Measurements from ENCODE around the gene ALG6. TPM values are rescaled to one million over a fixed set of nuclear protein-coding genes. Genes with fewer than 3 reads are reported as not detected.

ALG6 gene
- total and polyA plus RNA-seq, 5 donors from 2014 or later, result 20.0 to 26.7 (median 21.2) TPM

DNA sequence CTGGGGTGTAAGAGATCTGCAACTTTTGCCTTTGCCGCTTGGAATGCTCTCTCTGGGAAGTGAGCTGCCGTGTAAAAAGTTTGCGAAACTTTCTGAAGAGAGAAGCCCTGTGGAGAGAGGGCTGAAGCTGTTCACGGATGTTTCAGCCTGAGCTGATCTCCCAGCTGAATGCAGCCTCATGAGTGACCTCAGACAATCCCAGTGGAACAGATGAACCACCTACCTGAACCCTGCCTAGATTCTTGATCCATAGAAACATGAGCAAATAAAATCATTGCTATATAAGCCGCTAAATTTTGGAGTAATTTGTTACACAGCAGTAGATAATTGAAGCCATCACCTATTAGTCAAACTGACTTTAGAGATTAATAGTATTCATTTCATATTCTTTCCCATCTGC lies 4.4 kb upstream of the ALG6 start:
- peaks cover 40% of the 10 kb centered on the region for H3K27me3 Mint-ChIP-seq
- peaks cover 8% of the 10 kb centered on the region for H3K4me1 ChIP-seq (ENCODE audit: control insufficient read depth, insufficient read depth, low read length, poor library complexity, severe bottlenecking)
- no peaks in the 10 kb centered on the region for H3K36me3 Mint-ChIP-seq
- H3K4me3 Mint-ChIP-seq, result peak overlapping the region in 1 of 4 donors; percentile 23
- peaks cover 0 to 14% (median 9%) of the 10 kb centered on the region in 4 donors for H3K4me1 Mint-ChIP-seq
- H3K27ac ChIP-seq (ENCODE audit: insufficient read depth, low read length, poor library complexity, severe bottlenecking), result no peak overlapping the region
- H3K27me3 ChIP-seq (ENCODE audit: control insufficient read depth, insufficient read depth, low read length), result peaks cover 15% of the 10 kb centered on the region
- ATAC-seq (ENCODE audit: low read depth in 2 of 2) (no peak), DNase-seq (no peak)
- no peak overlapping the region for H3K27ac Mint-ChIP-seq
- H3K4me3 ChIP-seq (ENCODE audit: low read depth, low read length), result no peak overlapping the region
- peaks cover 0 to 3% (median 0%) of the 10 kb centered on the region in 7 donors for H3K9me3 Mint-ChIP-seq
- H3K9me3 ChIP-seq (ENCODE audit: control insufficient read depth in 2 of 2, low read length in 2 of 2), result no peaks in the 10 kb centered on the region
- no peaks in the 10 kb centered on the region for H3K36me3 ChIP-seq (ENCODE audit: control insufficient read depth, insufficient read depth, low read length)

- Mint-ChIP-seq H3K4me1 (peaks cover 13 to 38% (median 28%) of the 10 kb centered on the region in 4 donors), H3K27ac (peak overlapping the region; percentile 45 to 91 (median 83)), H3K27me3 (peaks cover 19% of the 10 kb centered on the region), H3K4me3 (peak overlapping the region; percentile 88 to 98 (median 92)), H3K9me3 (peaks cover 0 to 3% (median 0%) of the 10 kb centered on the region in 7 donors), H3K36me3 (peaks cover 6% of the 10 kb centered on the region)
- H3K36me3 ChIP-seq (ENCODE audit: control insufficient read depth, insufficient read depth, low read length), result peaks cover 7% of the 10 kb centered on the region
- H3K27ac ChIP-seq (ENCODE audit: insufficient read depth, low read length, poor library complexity, severe bottlenecking), result peak overlapping the region; percentile 56
- ATAC-seq (ENCODE audit: low read depth in 2 of 2) (no peak), DNase-seq (no peak)
- H3K9me3 ChIP-seq (ENCODE audit: control insufficient read depth in 2 of 2, low read length in 2 of 2), result no peaks in the 10 kb centered on the region
- peaks cover 8% of the 10 kb centered on the region for H3K27me3 ChIP-seq (ENCODE audit: control insufficient read depth, insufficient read depth, low read length)
- peak overlapping the region; percentile 69 for H3K4me3 ChIP-seq (ENCODE audit: low read depth, low read length)
- H3K4me1 ChIP-seq (ENCODE audit: control insufficient read depth, insufficient read depth, low read length, poor library complexity, severe bottlenecking), result peaks cover 19% of the 10 kb centered on the region
Observed at GRCh38 chr1:63366908-63367214, 566 bp upstream of the ALG6 start.

GRCh38 chr1:63368131-63368530 lies 704 bp downstream of the ALG6 start:
- no peaks in the 10 kb centered on the region for H3K9me3 Mint-ChIP-seq
- ATAC-seq (ENCODE audit: low read depth in 2 of 2) (no peak), DNase-seq (peak in 1 of 3 donors; percentile 11)
- H3K4me1 ChIP-seq (ENCODE audit: control insufficient read depth, insufficient read depth, low read length, poor library complexity, severe bottlenecking), result peaks cover 19% of the 10 kb centered on the region
- H3K4me3 ChIP-seq (ENCODE audit: low read depth, low read length), result peak overlapping the region; percentile 89
- H3K27ac ChIP-seq (ENCODE audit: insufficient read depth, low read length, poor library complexity, severe bottlenecking), result peak overlapping the region; percentile 56
- peak overlapping the region; percentile 60 to 93 (median 82) for H3K27ac Mint-ChIP-seq
- H3K27me3 Mint-ChIP-seq, result peaks cover 6% of the 10 kb centered on the region
- H3K4me1 Mint-ChIP-seq, result peaks cover 13 to 46% (median 32%) of the 10 kb centered on the region in 4 donors
- peaks cover 6% of the 10 kb centered on the region for H3K27me3 ChIP-seq (ENCODE audit: control insufficient read depth, insufficient read depth, low read length)
- no peaks in the 10 kb centered on the region for H3K9me3 ChIP-seq (ENCODE audit: control insufficient read depth in 2 of 2, low read length in 2 of 2)
- peaks cover 8% of the 10 kb centered on the region for H3K36me3 ChIP-seq (ENCODE audit: control insufficient read depth, insufficient read depth, low read length)
- H3K4me3 Mint-ChIP-seq, result peak overlapping the region; percentile 95 to 98 (median 96)
- peaks cover 14% of the 10 kb centered on the region for H3K36me3 Mint-ChIP-seq

GRCh38 chr1:63379583-63379982 lies 12.2 kb downstream of the ALG6 start:
- Mint-ChIP-seq H3K4me3 (no peak overlapping the region), H3K9me3 (peaks cover 0 to 4% (median 0%) of the 10 kb centered on the region in 7 donors), H3K27me3 (no peaks in the 10 kb centered on the region), H3K36me3 (peaks cover 40% of the 10 kb centered on the region), H3K27ac (no peak overlapping the region), H3K4me1 (peaks cover 25 to 56% (median 35%) of the 10 kb centered on the region in 4 donors)
- Histone ChIP-seq H3K4me1 (ENCODE audit: control insufficient read depth, insufficient read depth, low read length, poor library complexity, severe bottlenecking) (peaks cover 4% of the 10 kb centered on the region), H3K4me3 (ENCODE audit: low read depth, low read length) (no peak overlapping the region), H3K27me3 (ENCODE audit: control insufficient read depth, insufficient read depth, low read length) (no peaks in the 10 kb centered on the region), H3K27ac (ENCODE audit: insufficient read depth, low read length, poor library complexity, severe bottlenecking) (no peak overlapping the region), H3K9me3 (ENCODE audit: control insufficient read depth in 2 of 2, low read length in 2 of 2) (no peaks in the 10 kb centered on the region), H3K36me3 (ENCODE audit: control insufficient read depth, insufficient read depth, low read length) (peaks cover 11% of the 10 kb centered on the region)
- no peak for DNase-seq
- ATAC-seq (ENCODE audit: low read depth in 2 of 2), result no peak

DNA sequence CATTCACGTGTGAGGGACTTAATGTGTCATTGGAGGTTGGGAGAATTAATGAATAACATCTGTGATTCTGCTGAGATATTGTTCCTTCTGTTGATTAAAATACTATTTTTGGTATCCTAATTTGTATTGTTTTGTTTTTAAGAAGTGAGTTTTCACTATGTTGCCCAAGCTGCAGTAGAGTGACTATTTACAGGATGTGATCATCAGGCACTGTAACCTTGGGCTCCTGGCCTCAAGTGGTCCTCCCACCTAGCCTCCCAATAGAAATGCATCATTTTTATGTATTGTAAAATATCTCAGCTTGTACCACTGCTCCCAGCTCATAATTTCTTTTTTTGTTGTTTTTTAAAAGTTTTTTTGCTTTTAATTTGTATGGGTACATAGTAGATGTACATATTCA lies 14.3 kb downstream of the ALG6 start:
- Histone ChIP-seq H3K27ac (ENCODE audit: insufficient read depth, low read length, poor library complexity, severe bottlenecking) (no peak overlapping the region), H3K27me3 (ENCODE audit: control insufficient read depth, insufficient read depth, low read length) (no peaks in the 10 kb centered on the region), H3K4me1 (ENCODE audit: control insufficient read depth, insufficient read depth, low read length, poor library complexity, severe bottlenecking) (no peaks in the 10 kb centered on the region), H3K9me3 (ENCODE audit: control insufficient read depth in 2 of 2, low read length in 2 of 2) (no peaks in the 10 kb centered on the region), H3K4me3 (ENCODE audit: low read depth, low read length) (no peak overlapping the region), H3K36me3 (ENCODE audit: control insufficient read depth, insufficient read depth, low read length) (peaks cover 9% of the 10 kb centered on the region)
- no peaks in the 10 kb centered on the region for H3K27me3 Mint-ChIP-seq
- no peak overlapping the region for H3K4me3 Mint-ChIP-seq
- H3K36me3 Mint-ChIP-seq, result peaks cover 34% of the 10 kb centered on the region
- H3K4me1 Mint-ChIP-seq, result peaks cover 36 to 57% (median 40%) of the 10 kb centered on the region in 4 donors
- no peak overlapping the region for H3K27ac Mint-ChIP-seq
- peaks cover 0 to 6% (median 0%) of the 10 kb centered on the region in 7 donors for H3K9me3 Mint-ChIP-seq
- DNase-seq, result no peak
- ATAC-seq (ENCODE audit: low read depth in 2 of 2), result no peak

- no peak for DNase-seq
- Histone ChIP-seq H3K4me3 (ENCODE audit: low read depth, low read length) (no peak overlapping the region), H3K27ac (ENCODE audit: insufficient read depth, low read length, poor library complexity, severe bottlenecking) (no peak overlapping the region), H3K9me3 (ENCODE audit: control insufficient read depth in 2 of 2, low read length in 2 of 2) (no peaks in the 10 kb centered on the region), H3K36me3 (ENCODE audit: control insufficient read depth, insufficient read depth, low read length) (peaks cover 48% of the 10 kb centered on the region), H3K27me3 (ENCODE audit: control insufficient read depth, insufficient read depth, low read length) (no peaks in the 10 kb centered on the region), H3K4me1 (ENCODE audit: control insufficient read depth, insufficient read depth, low read length, poor library complexity, severe bottlenecking) (no peaks in the 10 kb centered on the region)
- Mint-ChIP-seq H3K27ac (no peak overlapping the region), H3K27me3 (no peaks in the 10 kb centered on the region), H3K4me3 (no peak overlapping the region), H3K4me1 (peaks cover 0 to 3% (median 0%) of the 10 kb centered on the region in 4 donors), H3K9me3 (no peaks in the 10 kb centered on the region), H3K36me3 (peaks cover 54% of the 10 kb centered on the region)
- ATAC-seq (ENCODE audit: low read depth in 2 of 2), result no peak
Observed at GRCh38 chr1:63401945-63402344, 34.5 kb downstream of the ALG6 start.

DNA sequence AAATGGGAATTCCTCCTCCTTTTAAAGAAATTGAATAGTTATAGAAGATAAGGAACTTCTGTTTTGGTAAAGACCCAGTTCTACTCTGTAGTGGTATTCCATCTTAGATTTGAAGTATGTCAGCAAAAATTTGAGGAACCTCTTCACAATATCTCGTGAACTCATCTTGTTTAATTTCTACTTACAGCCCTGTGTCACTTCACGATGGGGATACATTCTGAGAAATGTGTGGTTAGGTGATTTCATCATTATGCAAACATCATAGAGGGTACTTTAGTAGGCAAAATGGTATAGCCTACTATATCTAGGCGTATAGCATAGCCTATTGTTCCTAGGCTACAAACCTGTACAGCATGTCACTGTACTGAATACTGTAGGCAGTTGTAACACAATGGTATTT lies 36.0 kb downstream of the ALG6 start:
- H3K36me3 ChIP-seq (ENCODE audit: control insufficient read depth, insufficient read depth, low read length), result peaks cover 53% of the 10 kb centered on the region
- H3K36me3 Mint-ChIP-seq, result peaks cover 60% of the 10 kb centered on the region

GRCh38 chr1:63405021-63405420 lies 37.6 kb downstream of the ALG6 start:
- Mint-ChIP-seq H3K36me3 (peaks cover 64% of the 10 kb centered on the region), H3K4me3 (no peak overlapping the region), H3K9me3 (no peaks in the 10 kb centered on the region), H3K4me1 (peaks cover 0 to 9% (median 4%) of the 10 kb centered on the region in 4 donors), H3K27ac (no peak overlapping the region), H3K27me3 (no peaks in the 10 kb centered on the region)
- H3K27me3 ChIP-seq (ENCODE audit: control insufficient read depth, insufficient read depth, low read length), result no peaks in the 10 kb centered on the region
- no peaks in the 10 kb centered on the region for H3K4me1 ChIP-seq (ENCODE audit: control insufficient read depth, insufficient read depth, low read length, poor library complexity, severe bottlenecking)
- no peak overlapping the region for H3K27ac ChIP-seq (ENCODE audit: insufficient read depth, low read length, poor library complexity, severe bottlenecking)
- H3K36me3 ChIP-seq (ENCODE audit: control insufficient read depth, insufficient read depth, low read length), result peaks cover 46% of the 10 kb centered on the region
- ATAC-seq (ENCODE audit: low read depth in 2 of 2), result no peak
- H3K9me3 ChIP-seq (ENCODE audit: control insufficient read depth in 2 of 2, low read length in 2 of 2), result no peaks in the 10 kb centered on the region
- DNase-seq, result no peak
- H3K4me3 ChIP-seq (ENCODE audit: low read depth, low read length), result no peak overlapping the region

More for the DNA sequence above, 36.0 kb downstream of the ALG6 start:
- DNase-seq (no peak), ATAC-seq (ENCODE audit: low read depth in 2 of 2) (no peak)
- Histone ChIP-seq H3K27me3 (ENCODE audit: control insufficient read depth, insufficient read depth, low read length) (no peaks in the 10 kb centered on the region), H3K9me3 (ENCODE audit: control insufficient read depth in 2 of 2, low read length in 2 of 2) (no peaks in the 10 kb centered on the region), H3K4me3 (ENCODE audit: low read depth, low read length) (no peak overlapping the region), H3K27ac (ENCODE audit: insufficient read depth, low read length, poor library complexity, severe bottlenecking) (no peak overlapping the region), H3K4me1 (ENCODE audit: control insufficient read depth, insufficient read depth, low read length, poor library complexity, severe bottlenecking) (no peaks in the 10 kb centered on the region)
- no peak overlapping the region for H3K4me3 Mint-ChIP-seq
- H3K27ac Mint-ChIP-seq, result no peak overlapping the region
- H3K4me1 Mint-ChIP-seq, result peaks cover 0 to 7% (median 2%) of the 10 kb centered on the region in 4 donors
- no peaks in the 10 kb centered on the region for H3K27me3 Mint-ChIP-seq
- H3K9me3 Mint-ChIP-seq, result no peaks in the 10 kb centered on the region
